SU-DHL-6 (cell line): ENCODE data around the gene KCTD11.

Source experiments
- H2AFZ ChIP-seq: fragments of 200-600 bp; sonication (generic); 2 replicates; pipeline ENCODE4 v1.6.1; 2014; ENCODE audit warnings: low read depth, mild to moderate bottlenecking, moderate library complexity, mixed read lengths, antibody characterized with exemption, low read length; ENCODE audit not compliant: severe bottlenecking
- H3F3A ChIP-seq: fragments of 200-600 bp; shearing (Covaris generic); 2 replicates; pipeline ENCODE4 v1.6.0; 2016; ENCODE audit warnings: antibody characterized with exemption, mild to moderate bottlenecking; ENCODE audit not compliant: insufficient read depth
- H3K27ac ChIP-seq: fragments of 200-600 bp; sonication (generic); 2 replicates; pipeline ENCODE4 v1.5.1; 2016; ENCODE audit warnings: low read depth, mild to moderate bottlenecking, low read length, moderate library complexity, mixed read lengths
- H3K27me3 ChIP-seq: fragments of 200-600 bp; sonication (generic), shearing (Covaris generic); 2 replicates; pipeline ENCODE4 v1.6.0; 2014; ENCODE audit warnings: mild to moderate bottlenecking, low read length
- H3K36me3 ChIP-seq: fragments of 200-600 bp; sonication (generic); 2 replicates; pipeline ENCODE4 v1.6.1; 2014; ENCODE audit warnings: mild to moderate bottlenecking, low read length, mixed read lengths
- H3K4me2 ChIP-seq: fragments of 300-600, 200-600 bp; shearing (Covaris generic), sonication (generic); 2 replicates; pipeline ENCODE4 v1.6.0; 2014; ENCODE audit warnings: low read length, low read depth, mild to moderate bottlenecking; ENCODE audit not compliant: poor library complexity, severe bottlenecking
- H3K4me3 ChIP-seq: fragments of 200-600 bp; sonication (generic); 2 replicates; pipeline ENCODE4 v1.5.1; 2014; ENCODE audit warnings: antibody characterized with exemption, low read length, mild to moderate bottlenecking, mixed read lengths; ENCODE audit not compliant: insufficient read depth, poor library complexity, severe bottlenecking
- H3K79me2 ChIP-seq: fragments of 200-600 bp; sonication (generic); 2 replicates; pipeline ENCODE4 v1.6.1; 2014; ENCODE audit warnings: mild to moderate bottlenecking, low read length, moderate library complexity; ENCODE audit not compliant: insufficient read depth
- H3K9ac ChIP-seq: fragments of 200-600 bp; sonication (generic); 2 replicates; pipeline ENCODE4 v1.7.0; 2014; ENCODE audit warnings: mild to moderate bottlenecking, low read length
- H3K9me2 ChIP-seq: fragments of 200-600 bp; sonication (generic); replicated peaks from 2 replicates; pipeline ENCODE4 v1.6.1; 2014; ENCODE audit warnings: low read length; ENCODE audit not compliant: insufficient read depth
- H3K9me3 ChIP-seq: fragments of 200-600 bp; sonication (generic); 2 replicates; pipeline ENCODE4 v1.6.1; 2014; ENCODE audit warnings: low read length, mixed read lengths; ENCODE audit not compliant: insufficient read depth
- H4K20me1 ChIP-seq: fragments of 200-600 bp; sonication (generic); 2 replicates; pipeline ENCODE4 v1.6.1; 2014; ENCODE audit warnings: low read depth, mild to moderate bottlenecking, antibody characterized with exemption, low read length, moderate library complexity, mixed read lengths
- EZH2phosphoT487 ChIP-seq: fragments of 200-600 bp; sonication (generic), shearing (Covaris generic); conservative IDR thresholded peaks from 2 replicates; pipeline ENCODE4 v1.6.1; 2018; ENCODE audit warnings: mild to moderate bottlenecking, antibody characterized with exemption, low read length, moderate library complexity, mixed read lengths
- TF ChIP-seq, protein P1 (sequence below): fragments of 200-600 bp; sonication (generic); IDR thresholded peaks from one replicate; pipeline ENCODE4 v1.5.1; 2017; ENCODE audit warnings: antibody characterized with exemption, mild to moderate bottlenecking, low read length, moderate library complexity; ENCODE audit not compliant: insufficient read depth, poor library complexity, severe bottlenecking

KCTD11 gene

DNA sequence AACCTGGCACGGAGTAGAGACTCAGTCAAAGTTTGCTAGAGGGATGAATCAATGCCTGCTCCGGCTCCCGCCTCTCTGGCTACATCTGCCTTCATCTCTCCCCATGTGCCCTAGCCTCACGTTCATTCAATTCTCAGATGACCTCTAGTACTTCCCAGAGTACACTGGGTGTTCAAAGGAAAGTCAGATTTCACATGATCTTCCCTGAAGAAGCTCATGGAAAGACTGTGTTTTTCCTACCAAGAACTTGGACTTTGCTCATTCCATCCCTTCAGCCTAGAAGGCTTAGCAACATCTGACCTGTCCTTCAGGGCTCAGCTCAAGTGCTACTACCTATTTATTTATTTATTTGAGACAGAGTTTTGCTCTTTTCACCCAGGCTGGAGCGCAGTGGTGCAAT, 17.9 kb downstream of the KCTD11 start:
- H3K79me2 ChIP-seq: no peaks in the 10 kb centered on the region
- H3K9me2 ChIP-seq: no peaks in the 10 kb centered on the region
- H3K9me3 ChIP-seq: no peaks in the 10 kb centered on the region
- H3F3A ChIP-seq: no peaks in the 10 kb centered on the region
- no peak overlapping the region for H2AFZ ChIP-seq
- H3K9ac ChIP-seq: no peak overlapping the region
- H3K27me3 ChIP-seq: no peaks in the 10 kb centered on the region
- H3K27ac ChIP-seq: no peak overlapping the region
- H3K4me2 ChIP-seq: no peak overlapping the region
- H3K4me3 ChIP-seq: no peak overlapping the region
- TF ChIP-seq, protein P1, sequence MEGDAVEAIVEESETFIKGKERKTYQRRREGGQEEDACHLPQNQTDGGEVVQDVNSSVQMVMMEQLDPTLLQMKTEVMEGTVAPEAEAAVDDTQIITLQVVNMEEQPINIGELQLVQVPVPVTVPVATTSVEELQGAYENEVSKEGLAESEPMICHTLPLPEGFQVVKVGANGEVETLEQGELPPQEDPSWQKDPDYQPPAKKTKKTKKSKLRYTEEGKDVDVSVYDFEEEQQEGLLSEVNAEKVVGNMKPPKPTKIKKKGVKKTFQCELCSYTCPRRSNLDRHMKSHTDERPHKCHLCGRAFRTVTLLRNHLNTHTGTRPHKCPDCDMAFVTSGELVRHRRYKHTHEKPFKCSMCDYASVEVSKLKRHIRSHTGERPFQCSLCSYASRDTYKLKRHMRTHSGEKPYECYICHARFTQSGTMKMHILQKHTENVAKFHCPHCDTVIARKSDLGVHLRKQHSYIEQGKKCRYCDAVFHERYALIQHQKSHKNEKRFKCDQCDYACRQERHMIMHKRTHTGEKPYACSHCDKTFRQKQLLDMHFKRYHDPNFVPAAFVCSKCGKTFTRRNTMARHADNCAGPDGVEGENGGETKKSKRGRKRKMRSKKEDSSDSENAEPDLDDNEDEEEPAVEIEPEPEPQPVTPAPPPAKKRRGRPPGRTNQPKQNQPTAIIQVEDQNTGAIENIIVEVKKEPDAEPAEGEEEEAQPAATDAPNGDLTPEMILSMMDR: no peak
- TF ChIP-seq EZH2phosphoT487: no peak
- H3K36me3 ChIP-seq: no peaks in the 10 kb centered on the region
- no peaks in the 10 kb centered on the region for H4K20me1 ChIP-seq

DNA sequence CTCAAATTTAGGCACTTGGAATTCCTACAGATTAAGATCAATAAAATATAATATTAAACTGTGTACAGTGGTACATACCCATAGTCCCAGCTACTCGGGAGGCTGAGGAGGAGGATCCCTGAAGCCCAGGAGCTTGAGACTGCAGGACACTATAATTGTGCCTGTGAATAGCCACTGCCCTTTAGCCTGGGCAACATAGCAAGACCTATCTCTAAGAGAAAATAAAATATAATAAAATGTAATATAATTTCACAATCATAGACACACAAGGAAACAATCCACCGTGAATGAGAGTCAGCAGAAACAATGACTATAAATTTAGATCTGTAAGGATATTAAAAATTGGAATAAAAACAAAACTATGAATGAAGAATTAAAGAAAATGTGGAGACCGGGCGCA, 18.9 kb downstream of the KCTD11 start:
- no peaks in the 10 kb centered on the region for H3K9me3 ChIP-seq
- no peak overlapping the region for H3K4me3 ChIP-seq
- no peaks in the 10 kb centered on the region for H3K27me3 ChIP-seq
- H3K79me2 ChIP-seq: no peaks in the 10 kb centered on the region
- no peak overlapping the region for H3K27ac ChIP-seq
- H3K9ac ChIP-seq: no peak overlapping the region
- H4K20me1 ChIP-seq: no peaks in the 10 kb centered on the region
- no peak overlapping the region for H3K4me2 ChIP-seq
- no peaks in the 10 kb centered on the region for H3K36me3 ChIP-seq
- H2AFZ ChIP-seq: no peak overlapping the region
- H3F3A ChIP-seq: no peaks in the 10 kb centered on the region
- TF ChIP-seq, protein P1: no peak
- no peaks in the 10 kb centered on the region for H3K9me2 ChIP-seq

DNA sequence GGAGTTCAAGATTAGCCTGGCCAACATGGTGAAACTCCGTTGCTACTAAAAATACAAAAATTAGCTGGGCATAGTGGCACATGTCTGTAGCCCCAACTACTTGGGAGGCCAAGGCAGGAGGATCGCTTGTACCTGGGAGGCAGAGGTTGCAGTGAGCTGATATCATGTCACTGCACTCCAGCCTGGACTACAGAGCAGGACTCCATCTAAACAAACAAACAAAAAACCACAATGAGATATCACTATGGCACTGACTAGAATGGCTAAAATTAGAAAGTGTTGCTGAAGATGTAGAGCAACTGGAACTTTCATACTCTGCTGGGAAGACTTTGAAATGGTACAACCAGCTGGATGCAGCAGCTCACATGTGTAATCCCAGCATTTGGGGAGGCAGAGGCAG, 22.4 kb downstream of the KCTD11 start:
- no peaks in the 10 kb centered on the region for H3K79me2 ChIP-seq
- H2AFZ ChIP-seq: no peak overlapping the region
- no peak overlapping the region for H3K9ac ChIP-seq
- TF ChIP-seq, protein P1: no peak
- no peak for TF ChIP-seq EZH2phosphoT487
- no peaks in the 10 kb centered on the region for H3K9me2 ChIP-seq
- H4K20me1 ChIP-seq: no peaks in the 10 kb centered on the region
- no peaks in the 10 kb centered on the region for H3K36me3 ChIP-seq
- H3K27ac ChIP-seq: no peak overlapping the region
- H3K27me3 ChIP-seq: no peaks in the 10 kb centered on the region
- H3K4me3 ChIP-seq: no peak overlapping the region
- H3F3A ChIP-seq: no peaks in the 10 kb centered on the region
- 0 out of 2 replicates have a peak, but pooled peaks cover 4% of the 10 kb centered on the region for H3K9me3 ChIP-seq
- no peak overlapping the region for H3K4me2 ChIP-seq

DNA sequence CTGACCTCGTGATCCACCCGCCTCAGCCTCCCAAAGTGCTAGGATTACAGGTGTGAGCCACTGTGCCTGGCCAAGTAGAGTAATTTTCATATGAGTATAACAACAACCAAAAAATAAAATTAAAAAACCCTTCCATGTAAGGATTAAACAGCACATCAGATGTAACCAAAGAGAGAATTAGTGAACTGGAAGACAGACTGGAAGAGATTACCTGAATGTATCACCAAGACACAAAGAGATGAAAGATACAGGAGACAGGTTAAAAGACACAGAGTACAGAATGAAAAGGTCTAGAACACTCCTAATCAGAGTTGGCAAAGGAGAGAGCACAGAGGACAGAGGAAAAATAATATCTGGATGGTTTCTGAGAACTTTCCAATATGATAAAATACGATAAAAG, 27.2 kb downstream of the KCTD11 start:
- H3K4me3 ChIP-seq: no peak overlapping the region
- H3F3A ChIP-seq: no peaks in the 10 kb centered on the region
- no peaks in the 10 kb centered on the region for H3K36me3 ChIP-seq
- H3K9me3 ChIP-seq: peaks cover 9% of the 10 kb centered on the region; the same call in 1 of the 2 replicates
- no peaks in the 10 kb centered on the region for H3K79me2 ChIP-seq
- no peak overlapping the region for H3K9ac ChIP-seq
- no peaks in the 10 kb centered on the region for H3K27me3 ChIP-seq
- no peaks in the 10 kb centered on the region for H4K20me1 ChIP-seq
- H3K4me2 ChIP-seq: no peak overlapping the region
- H2AFZ ChIP-seq: no peak overlapping the region
- TF ChIP-seq, protein P1: no peak
- TF ChIP-seq EZH2phosphoT487: no peak
- no peak overlapping the region for H3K27ac ChIP-seq
- H3K9me2 ChIP-seq: no peaks in the 10 kb centered on the region
